ENCODE data around the gene KCNH1. TPM values are rescaled to one million over a fixed set of nuclear protein-coding genes. Genes with fewer than 3 reads are reported as not detected.

KCNH1 gene
- total and polyA plus RNA-seq, 9 of the 15 experiments (the other 6 are each of a cell fraction or from before 2014, with no cell fraction given): not detected

GRCh38 chr1:210754878-210755665, 378.9 kb downstream of the KCNH1 start:
- CTCF ChIA-PET (ENCODE audit: low intra/inter-chr PET ratio): no interaction called here
- TF ChIP-seq NFIC (IDR thresholded peaks at IDR 0.05): peak; percentile 56
- TF ChIP-seq, protein P1, sequence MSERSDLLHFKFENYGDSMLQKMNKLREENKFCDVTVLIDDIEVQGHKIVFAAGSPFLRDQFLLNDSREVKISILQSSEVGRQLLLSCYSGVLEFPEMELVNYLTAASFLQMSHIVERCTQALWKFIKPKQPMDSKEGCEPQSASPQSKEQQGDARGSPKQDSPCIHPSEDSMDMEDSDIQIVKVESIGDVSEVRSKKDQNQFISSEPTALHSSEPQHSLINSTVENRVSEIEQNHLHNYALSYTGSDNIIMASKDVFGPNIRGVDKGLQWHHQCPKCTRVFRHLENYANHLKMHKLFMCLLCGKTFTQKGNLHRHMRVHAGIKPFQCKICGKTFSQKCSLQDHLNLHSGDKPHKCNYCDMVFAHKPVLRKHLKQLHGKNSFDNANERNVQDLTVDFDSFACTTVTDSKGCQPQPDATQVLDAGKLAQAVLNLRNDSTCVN (CRISPR knock-in tag; IDR thresholded peaks at IDR 0.05): no peak

DNA sequence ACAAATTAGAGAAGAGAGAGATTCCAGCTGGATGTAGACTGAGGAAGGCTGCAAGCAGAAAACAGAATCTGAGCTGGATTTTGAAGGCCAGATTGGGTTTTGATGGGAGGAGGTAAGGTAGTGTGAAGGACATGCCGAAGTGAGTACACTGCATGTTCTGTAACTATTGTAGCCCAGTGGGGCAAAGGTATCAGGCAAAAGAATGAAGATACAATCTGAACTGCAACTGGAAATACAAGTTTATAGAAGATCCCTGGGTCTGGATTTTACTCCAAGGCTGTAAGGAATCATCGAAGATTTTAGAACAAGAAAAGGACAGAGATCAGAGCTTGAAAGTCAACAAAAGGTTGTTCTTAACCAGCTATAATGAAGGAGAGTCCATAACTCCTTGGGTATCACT, 382.0 kb downstream of the KCNH1 start:
- H3K79me2 ChIP-seq (ENCODE audit: control insufficient read depth, insufficient read depth, low read length): no peaks in the 10 kb centered on the region
- peaks cover 2 to 3% of the 10 kb centered on the region in 2 experiments; a peak in 2 of 5 replicates for H3K27me3 ChIP-seq (ENCODE audit: control insufficient read depth in 2 of 2, insufficient read depth in 2 of 2, low read length in 2 of 2)
- H3K27ac ChIP-seq (ENCODE audit: extremely low read depth, low read depth, low read length): no peak overlapping the region
- no peaks in the 10 kb centered on the region for H3K9me1 ChIP-seq (ENCODE audit: control insufficient read depth, insufficient read depth, low read length)
- H3K36me3 ChIP-seq (ENCODE audit: control insufficient read depth, insufficient read depth, low read length): no peaks in the 10 kb centered on the region
- no peaks in the 10 kb centered on the region for H3K4me1 ChIP-seq (replicated peaks in 1 of 2; ENCODE audit: control insufficient read depth in 2 of 2, insufficient read depth in 2 of 2, low read length in 2 of 2)
- no peak overlapping the region for H2AFZ ChIP-seq (ENCODE audit: low read depth, low read length)
- DNase-seq (ENCODE audit: extremely low read depth in 1 of 4, low spot score in 3 of 4) (no peak), FAIRE-seq (no peak), ATAC-seq (no peak)
- no peaks in the 10 kb centered on the region for H4K20me1 ChIP-seq (replicated peaks; ENCODE audit: control insufficient read depth, insufficient read depth, low read length)
- H3K4me3 ChIP-seq: no peak overlapping the region
- H3K4me2 ChIP-seq (ENCODE audit: insufficient read depth, low read length): no peak overlapping the region
- CTCF ChIA-PET (ENCODE audit: low intra/inter-chr PET ratio): no interaction called here
- WGBS (ENCODE audit: insufficient coverage, low coverage, missing lambda C conversion rate): 3% methylated on average over 2 of the region's 2 CpGs
- BruUV-seq (replicated peaks): no TSS peak
- H3K9ac ChIP-seq (ENCODE audit: insufficient read depth in 1 of 2, low read depth in 2 of 2, low read length in 2 of 2): no peak overlapping the region
- POLR2A ChIA-PET: interaction anchor here (0.5 kb wide), 1 partner anchor 526 kb away, joined by 3 read pairs; no protein-coding TSS in a partner anchor
- in situ Hi-C loops (cut with MboI) (no loop called here), intact Hi-C loops (cut with micrococcal nuclease) (no loop called here)
- H3K9me3 ChIP-seq (replicated peaks; ENCODE audit: control insufficient read depth, insufficient read depth, low read depth, low read length): no peaks in the 10 kb centered on the region
- TF ChIP-seq MAZ (CRISPR knock-in tag; conservative IDR thresholded peaks at IDR 0.05 in 1 of 2, IDR thresholded peaks at IDR 0.05 in 1 of 2) (no peak), ZC3H11A (IDR thresholded peaks at IDR 0.05; ENCODE audit: low read depth, low read length) (no peak), CHD4 (IDR thresholded peaks at IDR 0.05; ENCODE audit: insufficient read depth, insufficient replicate concordance, low read depth, low read length, poor library complexity, severe bottlenecking) (no peak), ZNF695 (CRISPR knock-in tag; IDR thresholded peaks at IDR 0.05) (no peak), IRF1 (CRISPR knock-in tag; IDR thresholded peaks at IDR 0.05; ENCODE audit: borderline replicate concordance) (no peak), ETV1 (tag; conservative IDR thresholded peaks at IDR 0.05; ENCODE audit: low read depth) (no peak), TBL1XR1 (IDR thresholded peaks at IDR 0.05; ENCODE audit: low read length in 2 of 2) (no peak), DPF2 (IDR thresholded peaks at IDR 0.05) (no peak), ZNF696 (CRISPR knock-in tag; conservative IDR thresholded peaks at IDR 0.05) (no peak), ZKSCAN3 (CRISPR knock-in tag; IDR thresholded peaks at IDR 0.05) (no peak), ZNF175 (CRISPR knock-in tag; IDR thresholded peaks at IDR 0.05; ENCODE audit: low read depth) (no peak)

More at GRCh38 chr1:210754878-210755665, 378.9 kb downstream of the KCNH1 start:
- FAIRE-seq (no peak), DNase-seq (ENCODE audit: extremely low read depth in 1 of 4, low spot score in 3 of 4) (no peak), ATAC-seq (no peak)
- H3K9me1 ChIP-seq (ENCODE audit: control insufficient read depth, insufficient read depth, low read length): no peaks in the 10 kb centered on the region
- POLR2A ChIA-PET: interaction anchor here (0.5 to 1.2 kb wide), 5 partner anchors 18 to 759 kb away, joined by 3 to 4 read pairs (median 4); no protein-coding TSS in a partner anchor
- no peak overlapping the region for H2AFZ ChIP-seq (ENCODE audit: low read depth, low read length)
- H3K27me3 ChIP-seq (ENCODE audit: control insufficient read depth in 2 of 2, insufficient read depth in 2 of 2, low read length in 2 of 2): peaks cover 0 to 3% of the 10 kb centered on the region in 2 experiments; a peak in 1 of 5 replicates
- H3K9ac ChIP-seq (ENCODE audit: insufficient read depth in 1 of 2, low read depth in 2 of 2, low read length in 2 of 2): no peak overlapping the region
- in situ Hi-C loops (cut with MboI) (no loop called here), intact Hi-C loops (cut with micrococcal nuclease) (no loop called here)
- BruUV-seq (replicated peaks): no TSS peak
- no peak overlapping the region for H3K4me2 ChIP-seq (ENCODE audit: insufficient read depth, low read length)
- no peaks in the 10 kb centered on the region for H3K36me3 ChIP-seq (ENCODE audit: control insufficient read depth, insufficient read depth, low read length)
- no peaks in the 10 kb centered on the region for H3K4me1 ChIP-seq (replicated peaks in 1 of 2; ENCODE audit: control insufficient read depth in 2 of 2, insufficient read depth in 2 of 2, low read length in 2 of 2)
- H3K27ac ChIP-seq (ENCODE audit: extremely low read depth, low read depth, low read length): no peak overlapping the region
- H4K20me1 ChIP-seq (replicated peaks; ENCODE audit: control insufficient read depth, insufficient read depth, low read length): no peaks in the 10 kb centered on the region
- no peaks in the 10 kb centered on the region for H3K9me3 ChIP-seq (replicated peaks; ENCODE audit: control insufficient read depth, insufficient read depth, low read depth, low read length)
- 0% methylated on average over 8 of the region's 8 CpGs for WGBS (ENCODE audit: insufficient coverage, low coverage, missing lambda C conversion rate)
- no peak overlapping the region for H3K4me3 ChIP-seq
- no peaks in the 10 kb centered on the region for H3K79me2 ChIP-seq (ENCODE audit: control insufficient read depth, insufficient read depth, low read length)
